KOPT-K1 (cell line): Measurements from ENCODE around the gene FHL3.

ENCODE experiments used
- H3K27ac ChIP-seq: fragments of 200-600 bp; sonication (generic); 2 replicates; pipeline ENCODE4 v1.5.1; 2016; ENCODE audit warnings: antibody characterized with exemption, mild to moderate bottlenecking, low read depth, low read length; ENCODE audit not compliant: poor library complexity, severe bottlenecking
- H3K36me3 ChIP-seq: fragments of 200-600 bp; sonication (generic); 2 replicates; pipeline ENCODE4 v1.5.1; 2017; ENCODE audit warnings: antibody characterized with exemption, mild to moderate bottlenecking, low read length, moderate library complexity; ENCODE audit not compliant: insufficient read depth
- H3K9me3 ChIP-seq: fragments of 200-600 bp; sonication (generic); 2 replicates; pipeline ENCODE4 v1.5.1; 2017; ENCODE audit warnings: antibody characterized with exemption, low read length, mild to moderate bottlenecking; ENCODE audit not compliant: insufficient read depth, poor library complexity, severe bottlenecking

FHL3 gene

GRCh38 chr1:38027201-38028104 lies 22.1 kb upstream of the FHL3 start:
- peaks cover 48% of the 10 kb centered on the region for H3K36me3 ChIP-seq
- H3K9me3 ChIP-seq, result no peaks in the 10 kb centered on the region
- H3K27ac ChIP-seq, result no peak overlapping the region

- H3K36me3 ChIP-seq, result peaks cover 55% of the 10 kb centered on the region
- H3K27ac ChIP-seq, result no peak overlapping the region
Measured at GRCh38 chr1:38026592-38027200, 21.4 kb upstream of the FHL3 start.

GRCh38 chr1:38025664-38026063 lies 20.4 kb upstream of the FHL3 start:
- Histone ChIP-seq H3K36me3 (peaks cover 65% of the 10 kb centered on the region), H3K27ac (no peak overlapping the region), H3K9me3 (no peaks in the 10 kb centered on the region)

More at GRCh38 chr1:38026592-38027200, 21.4 kb upstream of the FHL3 start:
- no peaks in the 10 kb centered on the region for H3K9me3 ChIP-seq

DNA sequence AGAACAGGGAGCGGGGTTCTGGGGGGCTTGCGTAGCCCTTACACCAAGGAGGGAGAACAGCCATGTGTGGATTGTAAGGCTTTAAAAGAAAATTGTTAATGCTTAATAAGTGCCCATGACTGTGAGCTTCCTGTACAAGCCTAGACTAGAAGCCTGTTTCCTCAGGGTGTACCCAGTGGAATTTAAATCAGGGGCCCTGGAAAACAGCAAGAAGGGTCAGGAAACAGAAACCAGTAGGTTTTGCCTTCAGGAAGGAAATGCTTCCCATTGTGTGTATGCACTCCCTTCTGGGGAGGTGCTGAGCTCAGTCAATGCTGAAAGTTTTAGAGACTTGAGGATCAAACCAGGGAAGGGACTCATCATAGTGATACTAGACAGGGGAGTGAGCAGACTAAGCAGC lies 19.9 kb upstream of the FHL3 start:
- Histone ChIP-seq H3K36me3 (peaks cover 70% of the 10 kb centered on the region), H3K27ac (no peak overlapping the region), H3K9me3 (no peaks in the 10 kb centered on the region)

DNA sequence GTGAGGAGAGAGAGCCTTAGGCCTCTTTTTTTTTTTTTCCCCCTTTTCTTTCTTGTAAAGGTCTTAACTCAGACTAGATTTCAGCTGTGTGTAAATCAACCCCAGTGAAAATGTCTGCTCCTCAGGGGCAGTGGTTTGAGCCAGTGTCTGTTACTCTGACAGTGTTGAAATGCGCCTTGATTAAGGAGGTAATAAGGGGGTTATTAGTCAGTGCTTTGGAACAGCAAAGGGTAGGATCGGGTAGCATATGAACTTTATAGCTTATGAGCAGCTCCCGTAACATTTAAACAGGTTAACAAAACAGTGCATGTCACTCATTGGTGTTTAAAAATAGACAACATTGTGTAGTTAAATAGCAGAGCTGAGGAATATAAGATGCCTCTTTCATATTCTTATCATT lies 17.5 kb upstream of the FHL3 start:
- no peak overlapping the region for H3K27ac ChIP-seq
- H3K9me3 ChIP-seq, result no peaks in the 10 kb centered on the region
- H3K36me3 ChIP-seq, result peaks cover 94% of the 10 kb centered on the region

DNA sequence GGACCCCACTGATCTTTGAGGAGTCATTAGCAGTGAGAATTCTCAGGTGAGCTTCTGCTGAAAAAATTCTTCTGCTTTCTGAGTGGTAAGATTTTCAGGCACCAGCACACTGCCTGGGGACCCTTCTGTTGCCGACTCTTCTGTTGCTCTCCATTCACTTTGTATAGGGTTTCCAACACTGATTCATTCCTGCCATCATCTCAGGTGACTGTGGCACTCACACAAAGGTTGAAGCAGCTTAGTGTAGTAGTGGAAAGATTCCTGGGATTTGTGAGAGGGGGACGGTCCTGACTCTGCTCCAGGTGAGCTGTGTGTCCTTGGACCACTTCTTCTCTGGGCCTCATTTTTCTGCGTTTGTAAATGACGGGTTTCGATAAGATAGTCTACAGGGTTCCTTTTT lies 16.7 kb upstream of the FHL3 start:
- H3K27ac ChIP-seq, result no peak overlapping the region
- H3K36me3 ChIP-seq, result peaks cover 100% of the 10 kb centered on the region
- no peaks in the 10 kb centered on the region for H3K9me3 ChIP-seq

DNA sequence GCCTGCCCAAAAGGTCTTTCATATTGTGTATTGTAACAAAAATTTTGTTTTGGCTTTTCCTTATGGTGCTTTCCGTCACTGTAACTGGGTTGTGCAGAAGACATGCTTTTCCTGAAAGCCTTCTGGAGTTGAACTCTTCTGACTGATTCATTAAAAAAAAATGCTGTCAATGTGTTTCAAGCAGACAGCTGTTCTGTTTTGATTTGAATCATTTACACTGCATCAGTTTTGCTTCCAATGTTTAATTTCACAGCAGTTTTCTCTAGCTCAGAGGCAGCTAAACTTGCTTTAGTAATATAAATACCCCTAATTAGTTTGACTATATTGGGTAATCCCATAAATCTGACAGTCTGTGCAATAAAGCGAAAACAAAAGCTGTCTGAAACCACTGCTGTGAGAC lies 15.1 kb upstream of the FHL3 start:
- Histone ChIP-seq H3K27ac (no peak overlapping the region), H3K36me3 (peaks cover 100% of the 10 kb centered on the region), H3K9me3 (no peaks in the 10 kb centered on the region)

DNA sequence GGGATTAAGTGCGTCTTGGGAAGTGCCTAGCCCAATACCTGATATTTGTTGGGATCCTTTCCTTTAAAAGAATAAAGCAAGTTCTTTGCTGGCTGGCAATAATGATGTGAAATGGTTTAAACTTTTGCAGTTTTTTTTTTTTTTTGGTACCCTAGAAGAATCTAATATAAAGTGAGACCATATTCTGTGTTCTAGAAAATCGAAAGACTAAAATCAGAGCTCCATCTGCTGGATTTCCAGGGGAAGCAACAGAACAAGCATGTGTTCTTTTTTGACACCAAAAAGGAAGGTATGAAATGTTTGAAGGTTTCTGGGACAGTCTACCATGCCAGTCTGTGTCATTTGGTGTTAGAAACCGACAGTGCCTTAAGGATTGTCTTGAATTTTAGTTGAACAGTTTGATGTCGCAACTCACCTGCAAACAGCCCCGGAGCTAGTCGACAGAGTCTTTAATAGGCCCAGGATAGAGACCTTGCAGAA lies 13.6 kb upstream of the FHL3 start:
- Histone ChIP-seq H3K27ac (no peak overlapping the region), H3K36me3 (peaks cover 99% of the 10 kb centered on the region), H3K9me3 (no peaks in the 10 kb centered on the region)

- H3K36me3 ChIP-seq, result peaks cover 72% of the 10 kb centered on the region
- no peaks in the 10 kb centered on the region for H3K9me3 ChIP-seq
Measured at GRCh38 chr1:38015978-38016725, 10.8 kb upstream of the FHL3 start.

DNA sequence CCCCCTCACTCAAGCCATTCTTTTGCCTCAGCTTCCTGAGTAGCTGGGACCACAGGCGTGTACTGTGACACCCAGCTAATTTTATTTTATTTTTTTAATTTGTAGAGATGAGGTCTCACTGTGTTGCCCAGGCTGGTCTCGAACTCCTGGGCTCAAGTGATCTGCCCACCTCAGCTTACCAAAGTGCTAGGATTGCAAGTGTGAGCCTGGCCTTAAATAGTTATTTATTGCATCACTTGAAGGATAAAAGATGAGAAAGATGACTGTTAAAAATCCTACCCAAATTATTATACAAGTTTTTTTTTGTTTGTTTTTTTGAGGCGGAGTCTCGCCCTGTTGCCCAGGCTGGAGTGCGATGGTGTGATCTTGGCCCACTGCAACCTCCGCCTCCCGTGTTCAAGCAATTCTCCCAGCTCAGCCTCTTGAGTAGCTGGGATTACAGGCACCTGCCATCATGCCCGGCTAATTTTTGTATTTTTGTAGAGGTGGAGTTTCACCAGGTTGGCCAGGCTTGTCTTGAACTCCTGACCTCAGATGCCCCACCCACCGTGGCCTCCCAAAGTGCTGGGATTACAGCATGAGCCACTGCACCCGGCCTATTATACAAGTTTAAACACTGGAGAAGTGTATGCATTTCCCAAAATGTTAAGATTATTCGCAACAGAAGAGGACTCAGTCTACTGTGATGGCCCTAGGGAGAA lies 9.6 kb upstream of the FHL3 start:
- H3K27ac ChIP-seq, result no peak overlapping the region

More at GRCh38 chr1:38015978-38016725, 10.8 kb upstream of the FHL3 start:
- H3K27ac ChIP-seq, result no peak overlapping the region

GRCh38 chr1:38014171-38014570 lies 8.9 kb upstream of the FHL3 start:
- Histone ChIP-seq H3K9me3 (no peaks in the 10 kb centered on the region), H3K27ac (peak overlapping the region; percentile 3), H3K36me3 (peaks cover 52% of the 10 kb centered on the region)

More for the DNA sequence above, 9.6 kb upstream of the FHL3 start:
- Histone ChIP-seq H3K9me3 (no peaks in the 10 kb centered on the region), H3K36me3 (peaks cover 59% of the 10 kb centered on the region)

DNA sequence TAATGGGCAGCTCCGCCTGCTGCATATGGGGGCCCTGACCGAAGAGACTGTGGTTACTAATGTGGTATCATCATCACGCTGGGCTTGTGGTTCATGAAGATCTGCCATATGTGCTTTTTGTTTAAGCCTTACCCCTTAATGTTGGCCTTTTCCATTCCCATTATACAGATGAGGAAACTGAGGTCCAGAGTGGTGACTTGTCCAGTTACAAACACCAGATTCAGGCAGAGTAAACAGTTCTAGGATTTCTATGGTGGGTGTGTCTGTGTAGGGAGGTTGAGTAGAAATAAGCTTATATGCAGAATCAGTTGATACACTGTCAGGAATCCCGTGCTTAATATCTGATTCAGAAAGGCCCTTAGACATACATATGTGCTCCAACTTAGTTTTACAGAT lies 7.9 kb upstream of the FHL3 start:
- peaks cover 43% of the 10 kb centered on the region for H3K36me3 ChIP-seq
- no peaks in the 10 kb centered on the region for H3K9me3 ChIP-seq
- peak overlapping the region; percentile 78 for H3K27ac ChIP-seq

GRCh38 chr1:38012363-38013226 lies 7.3 kb upstream of the FHL3 start, which contains the start of gene UTP11:
UTP11 (plus strand) TSS chr1:38012734; CDS start chr1:38012803, 69 bp downstream.
- H3K36me3 ChIP-seq, result peaks cover 36% of the 10 kb centered on the region
- no peaks in the 10 kb centered on the region for H3K9me3 ChIP-seq
- H3K27ac ChIP-seq, result peak within 1 kb of the TSS; percentile 78

- Histone ChIP-seq H3K27ac (peak overlapping the region; percentile 71), H3K36me3 (peaks cover 10% of the 10 kb centered on the region), H3K9me3 (no peaks in the 10 kb centered on the region)
Measured at GRCh38 chr1:38009841-38010180, 4.5 kb upstream of the FHL3 start.
